Osteocyte (in vitro differentiated cells): Measurements from ENCODE around the gene HYAL4. TPM values are rescaled to one million over a fixed set of nuclear protein-coding genes. Genes with fewer than 3 reads are reported as not detected.

Experiments used
- DNase-seq: peaks from one replicate; pipeline ENCODE4 v3.0.0; 2021; ENCODE audit warnings: mixed read lengths; ENCODE audit not compliant: unreplicated experiment; ENCODE audit errors: extremely low spot score
- H3K27ac Mint-ChIP-seq: one replicate; pipeline ENCODE4 v1.8.0; 2021; ENCODE audit warnings: mild to moderate bottlenecking, mixed read lengths; ENCODE audit not compliant: unreplicated experiment
- H3K27me3 Mint-ChIP-seq: one replicate; pipeline ENCODE4 v1.8.0; 2021; ENCODE audit warnings: mixed read lengths; ENCODE audit not compliant: unreplicated experiment
- H3K36me3 Mint-ChIP-seq: one replicate; pipeline ENCODE4 v1.8.0; 2021; ENCODE audit warnings: mixed read lengths; ENCODE audit not compliant: unreplicated experiment
- H3K4me1 Mint-ChIP-seq: one replicate; pipeline ENCODE4 v1.8.0; 2021; ENCODE audit warnings: mixed read lengths; ENCODE audit not compliant: unreplicated experiment
- H3K4me3 Mint-ChIP-seq: one replicate; pipeline ENCODE4 v1.8.0; 2021; ENCODE audit warnings: mild to moderate bottlenecking, moderate library complexity, mixed read lengths; ENCODE audit not compliant: unreplicated experiment
- H3K9me3 Mint-ChIP-seq: one replicate; pipeline ENCODE4 v1.8.0; 2021; ENCODE audit warnings: mixed read lengths; ENCODE audit not compliant: unreplicated experiment
- CTCF ChIP-seq: fragments of 200-600 bp; sonication (generic); IDR thresholded peaks from 2 replicates; pipeline ENCODE4 v1.5.0; 2021; ENCODE audit warnings: antibody characterized with exemption, mild to moderate bottlenecking, moderate library complexity
- total RNA-seq: library from RNA; stranded (reverse); gene quantifications from 2 replicates; pipeline ENCODE4 v1.2.1, GENCODE V29; 2021

The HYAL4 gene
- total RNA-seq, 1 donor from 2014 or later, result not detected

GRCh38 chr7:123864966-123865365, 20.0 kb downstream of the HYAL4 start:
- Mint-ChIP-seq H3K36me3 (no peaks in the 10 kb centered on the region), H3K9me3 (no peaks in the 10 kb centered on the region), H3K4me1 (no peaks in the 10 kb centered on the region), H3K4me3 (no peak overlapping the region), H3K27ac (no peak overlapping the region), H3K27me3 (peaks cover 33% of the 10 kb centered on the region)
- DNase-seq, result no peak
- no peak for TF ChIP-seq CTCF

GRCh38 chr7:123865517-123866117, 20.6 kb downstream of the HYAL4 start:
- DNase-seq, result no peak
- H3K36me3 Mint-ChIP-seq, result no peaks in the 10 kb centered on the region
- TF ChIP-seq CTCF, result peak; percentile 78
- no peak overlapping the region for H3K27ac Mint-ChIP-seq
- peaks cover 35% of the 10 kb centered on the region for H3K27me3 Mint-ChIP-seq
- no peaks in the 10 kb centered on the region for H3K4me1 Mint-ChIP-seq
- H3K9me3 Mint-ChIP-seq, result no peaks in the 10 kb centered on the region
- H3K4me3 Mint-ChIP-seq, result no peak overlapping the region

GRCh38 chr7:123867225-123867624, 22.3 kb downstream of the HYAL4 start:
- Mint-ChIP-seq H3K27ac (no peak overlapping the region), H3K9me3 (no peaks in the 10 kb centered on the region), H3K36me3 (no peaks in the 10 kb centered on the region), H3K4me1 (no peaks in the 10 kb centered on the region), H3K27me3 (peaks cover 33% of the 10 kb centered on the region), H3K4me3 (no peak overlapping the region)
- no peak for TF ChIP-seq CTCF
- no peak for DNase-seq

- Mint-ChIP-seq H3K4me1 (no peaks in the 10 kb centered on the region), H3K9me3 (no peaks in the 10 kb centered on the region), H3K27ac (no peak overlapping the region), H3K4me3 (no peak overlapping the region), H3K36me3 (no peaks in the 10 kb centered on the region), H3K27me3 (peaks cover 14% of the 10 kb centered on the region)
- peak; percentile 65 for TF ChIP-seq CTCF
- no peak for DNase-seq
These were observed 27.3 kb downstream of the HYAL4 start for GRCh38 chr7:123871998-123872867.

GRCh38 chr7:123872908-123873307, 27.9 kb downstream of the HYAL4 start:
- Mint-ChIP-seq H3K27ac (no peak overlapping the region), H3K36me3 (no peaks in the 10 kb centered on the region), H3K27me3 (peaks cover 13% of the 10 kb centered on the region), H3K9me3 (no peaks in the 10 kb centered on the region), H3K4me3 (no peak overlapping the region), H3K4me1 (no peaks in the 10 kb centered on the region)
- no peak for DNase-seq
- TF ChIP-seq CTCF, result no peak
